Limb (tissue), 2 donors: ENCODE data around the gene HDGFL3.
A peak's percentile ranks its signal among the peaks of the same experiment; 100 is the strongest.

Experiments used
- DNase-seq, 2 donors: peaks; one replicate each; pipeline ENCODE4 v3.0.0-alpha.2; 2016; ENCODE audit errors: extremely low spot score in 2 of 2

The HDGFL3 gene

DNA sequence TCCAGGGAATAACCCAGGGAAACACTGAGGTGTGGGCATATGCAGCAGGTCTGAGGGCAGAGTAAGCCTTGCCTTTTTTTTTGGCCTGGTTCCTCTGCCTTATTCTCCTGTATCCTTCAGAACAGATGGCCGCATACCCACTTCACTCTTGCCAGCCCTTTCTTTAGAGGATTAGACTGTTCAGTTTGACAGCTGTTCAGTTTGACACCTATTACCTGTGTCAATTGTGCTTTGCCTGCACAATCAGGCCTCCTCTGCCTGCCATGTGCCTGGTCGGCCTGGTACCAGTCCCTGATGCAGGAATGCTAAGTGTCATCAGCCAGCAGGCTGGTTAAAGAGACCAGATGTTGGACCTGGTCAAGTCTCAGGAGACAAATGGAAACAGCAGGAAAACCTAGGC lies 77.8 kb downstream of the HDGFL3 start:
- DNase-seq, result no peak

DNA sequence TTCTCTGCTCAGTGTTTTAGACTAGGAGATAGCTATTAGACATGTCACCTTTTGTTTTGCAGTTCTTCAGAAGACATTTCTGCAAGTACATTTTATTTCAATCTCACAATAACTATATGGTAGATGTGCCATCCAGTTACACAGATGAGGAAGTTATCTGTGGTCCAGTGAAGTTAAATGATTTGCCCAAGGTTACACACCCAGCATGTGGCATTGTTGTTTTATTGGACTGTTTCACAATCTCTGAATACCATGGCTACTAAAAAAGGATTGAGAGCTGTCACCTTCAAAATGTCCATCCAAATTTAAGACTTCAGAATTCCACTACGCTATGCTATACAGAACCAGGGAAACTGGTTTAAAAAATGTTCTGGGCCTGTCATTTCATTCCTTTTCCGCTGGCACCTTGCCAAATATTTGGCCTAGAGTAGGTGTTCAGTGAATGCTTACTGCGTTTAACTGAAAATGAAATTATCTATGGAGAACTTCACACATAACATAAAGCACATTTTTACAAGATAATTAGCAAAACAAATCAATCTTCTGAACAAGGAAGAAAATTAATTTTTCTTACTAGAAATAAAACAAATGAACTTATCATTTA lies 80.0 kb downstream of the HDGFL3 start:
- no peak for DNase-seq

DNA sequence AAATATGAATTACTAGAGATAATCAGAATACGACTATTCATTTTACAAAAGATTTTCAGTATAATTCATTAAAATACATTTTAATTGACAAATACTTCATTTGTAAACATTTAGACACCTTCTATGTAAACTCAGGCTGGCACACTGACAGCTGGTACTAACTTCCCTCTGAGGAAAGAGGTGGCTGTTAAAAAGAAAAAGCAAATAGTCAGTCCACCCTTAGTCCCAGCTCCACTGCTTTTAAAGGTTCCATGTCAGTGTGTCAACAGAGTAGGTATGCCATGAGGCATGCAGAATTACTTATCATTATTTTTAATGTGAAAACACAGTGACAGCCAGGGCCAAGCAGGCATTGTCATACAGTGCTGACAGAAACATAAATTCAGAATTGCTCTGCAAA lies 84.1 kb downstream of the HDGFL3 start:
- DNase-seq, result no peak

DNA sequence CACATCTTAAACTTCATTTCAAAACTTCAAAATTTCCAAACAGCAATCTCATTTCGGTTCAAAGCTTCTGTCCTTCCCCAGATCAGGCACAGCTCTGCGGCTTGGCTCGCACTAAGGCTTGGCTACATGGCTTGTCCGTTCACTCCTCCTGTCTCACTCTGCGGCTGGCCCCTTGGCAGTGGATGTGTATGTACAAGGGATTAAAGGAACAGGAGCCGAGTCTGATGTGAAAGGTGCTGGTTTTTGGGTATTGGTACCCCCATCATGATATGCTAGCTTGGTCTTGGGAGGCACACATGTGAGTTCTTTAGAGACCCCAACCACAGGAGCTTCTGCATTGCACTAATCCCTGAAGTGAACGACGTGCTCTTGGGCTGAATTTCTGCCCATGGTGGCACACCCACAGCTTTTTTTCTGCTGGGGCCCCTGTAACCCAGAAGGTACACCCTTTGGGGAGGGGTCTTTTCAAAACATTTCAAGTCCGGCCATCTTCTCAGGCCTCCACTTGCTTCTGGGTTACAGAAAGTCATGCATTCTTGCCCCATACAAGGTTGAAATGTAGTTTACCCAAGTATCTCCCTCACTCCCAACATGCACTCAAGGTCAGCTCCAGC lies 87.5 kb downstream of the HDGFL3 start:
- no peak for DNase-seq

DNA sequence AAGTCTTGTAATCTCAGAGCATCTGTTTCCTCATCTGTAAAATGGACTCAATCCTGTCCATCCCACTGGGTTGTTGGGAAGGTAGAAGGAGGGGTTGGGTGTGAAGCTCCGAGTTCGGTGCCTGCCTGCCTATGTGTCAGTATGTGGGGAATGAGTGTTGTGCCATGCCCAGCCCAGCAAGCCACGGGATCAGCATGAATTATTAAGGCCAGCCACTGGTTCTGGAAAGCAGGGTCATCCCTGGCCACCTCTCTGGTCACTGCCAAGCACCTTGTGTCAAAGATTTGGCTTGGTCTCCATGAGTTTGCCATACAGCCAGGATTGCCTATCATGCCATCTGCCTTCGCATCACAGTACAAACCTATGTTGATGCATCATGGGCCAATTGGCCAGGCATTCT lies 88.7 kb downstream of the HDGFL3 start:
- no peak for DNase-seq

DNA sequence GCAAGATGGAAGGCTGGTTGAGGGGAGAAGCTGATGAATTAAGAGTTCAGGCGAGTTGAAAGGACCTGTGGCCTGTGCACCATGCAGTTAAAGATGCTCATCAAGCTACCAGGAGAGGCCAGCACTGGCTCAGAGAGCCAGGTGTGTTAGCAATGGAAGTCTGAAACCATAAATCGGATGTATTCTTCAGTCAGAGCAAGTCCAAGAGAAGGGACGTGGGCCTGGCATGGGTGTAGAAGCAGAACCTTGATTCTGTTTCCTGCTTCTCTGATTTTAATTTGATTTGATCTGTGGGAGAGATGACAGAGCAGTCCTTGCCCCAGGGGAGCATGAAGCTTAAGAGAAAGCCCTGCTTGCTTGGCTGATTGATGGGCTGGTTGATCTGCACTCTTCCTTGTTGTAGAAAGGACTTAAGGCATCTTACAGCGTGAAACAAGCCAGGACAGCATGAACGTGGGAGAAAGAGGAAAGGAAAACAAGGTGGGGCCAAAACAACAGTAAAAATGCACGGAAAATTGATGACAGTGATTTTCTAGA lies 89.3 kb downstream of the HDGFL3 start:
- no peak for DNase-seq

DNA sequence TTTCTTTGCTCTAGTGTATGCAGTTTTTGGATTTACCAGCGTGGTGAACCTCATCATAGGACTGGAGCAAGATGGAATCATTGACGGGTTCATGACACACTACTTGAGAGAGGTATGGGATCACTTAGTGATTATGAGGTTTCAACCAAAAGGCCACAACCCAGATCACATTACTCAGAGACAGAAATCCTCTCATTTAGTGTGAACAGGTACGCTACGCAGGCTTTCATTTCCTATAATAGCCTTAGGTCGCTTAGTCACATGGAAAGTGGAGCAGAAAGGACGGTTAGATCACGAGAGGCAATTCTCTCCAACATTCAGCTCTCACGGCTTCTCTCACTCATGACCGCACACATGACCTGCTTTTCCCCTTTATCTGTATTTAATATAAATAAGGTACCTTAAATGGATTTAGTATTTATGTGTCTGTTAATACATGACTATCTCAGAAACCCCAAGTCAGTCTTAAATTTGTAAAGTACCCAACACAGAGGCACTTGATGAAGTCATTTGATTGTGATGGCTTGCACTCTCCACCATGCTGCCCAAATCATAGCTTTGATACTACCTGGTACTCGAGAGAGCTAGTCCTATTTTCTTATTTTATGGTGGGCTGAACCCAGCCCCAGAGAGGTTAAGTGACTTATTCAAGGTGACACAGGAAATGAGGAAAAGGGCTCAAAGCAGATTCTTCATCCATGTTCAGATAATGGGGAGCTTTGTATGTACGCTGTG lies 91.6 kb downstream of the HDGFL3 start:
- DNase-seq, result no peak

DNA sequence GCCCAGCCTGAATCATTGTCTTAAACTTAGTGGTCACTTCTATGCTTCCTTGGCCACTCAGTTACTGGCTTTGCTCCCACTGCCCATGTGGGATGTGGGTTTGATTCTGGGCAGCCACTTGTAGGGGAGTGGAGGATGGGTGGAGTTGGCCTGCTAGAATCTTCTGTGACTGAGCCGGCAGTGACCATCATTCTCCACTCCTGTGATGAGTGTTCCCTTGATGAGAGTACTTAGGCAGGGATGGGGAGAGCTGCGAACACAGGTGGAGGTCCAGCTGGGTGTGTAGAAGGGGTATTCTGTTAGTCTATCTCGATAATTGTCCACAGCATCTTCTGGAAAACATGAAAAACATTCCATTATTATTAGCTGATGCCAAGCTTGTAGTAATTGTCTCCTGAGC lies 92.2 kb downstream of the HDGFL3 start:
- DNase-seq, result no peak

DNA sequence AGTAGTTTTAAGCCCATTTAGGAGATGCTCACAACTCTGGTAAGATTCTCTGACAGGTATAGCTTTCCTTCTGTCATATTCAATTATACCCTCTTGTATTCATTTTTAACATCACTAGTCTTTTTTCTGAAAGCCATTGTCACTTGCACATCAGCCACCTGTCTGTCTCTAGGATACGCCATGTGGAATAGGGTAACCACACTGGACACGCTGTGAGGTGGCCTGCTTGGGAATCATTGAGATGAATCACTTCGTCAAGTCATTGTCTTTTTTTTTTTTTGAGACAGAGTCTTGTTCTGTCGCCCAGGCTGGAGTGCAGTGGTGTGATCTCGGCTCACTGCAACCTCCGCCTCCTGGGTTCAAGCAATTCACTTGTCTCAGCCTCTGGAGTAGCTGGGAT lies 92.8 kb downstream of the HDGFL3 start:
- no peak for DNase-seq

DNA sequence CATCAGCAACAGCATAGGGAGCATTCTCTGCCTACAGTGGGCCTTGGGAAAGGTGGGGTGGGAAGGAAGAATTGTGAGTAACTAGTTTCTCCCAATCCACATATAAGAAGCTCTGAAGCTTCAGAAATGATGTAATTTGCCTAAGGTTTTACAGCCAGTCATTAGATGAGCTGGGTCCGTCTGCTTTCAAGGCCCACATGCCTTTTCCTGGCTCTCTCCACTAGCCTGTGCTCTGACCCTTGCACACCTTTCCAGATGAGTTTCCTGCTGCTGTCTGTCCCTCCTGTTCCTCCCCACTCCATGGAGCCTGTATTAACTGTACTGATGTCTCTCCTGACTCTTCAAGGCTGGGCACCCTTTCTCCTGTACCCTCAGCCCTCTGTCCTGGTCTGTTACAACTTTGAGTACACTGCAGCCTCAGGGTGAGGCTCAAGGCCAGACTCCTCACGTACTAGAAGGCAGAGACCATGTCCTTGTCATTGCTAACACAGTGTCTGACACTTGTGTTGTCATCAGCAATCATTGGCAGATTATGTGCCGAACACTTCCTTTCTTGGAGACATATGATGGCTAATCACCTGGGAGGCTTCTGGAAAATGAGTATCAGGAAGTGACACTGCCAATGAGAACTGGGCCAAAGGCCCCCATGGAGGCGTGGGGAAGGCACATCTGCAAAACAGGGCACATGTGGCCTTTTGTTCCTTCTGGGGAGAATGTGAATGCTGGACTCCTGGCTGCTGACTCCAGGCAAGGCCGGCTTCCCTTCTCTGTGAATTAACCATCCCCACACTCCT lies 93.5 kb downstream of the HDGFL3 start:
- no peak for DNase-seq

DNA sequence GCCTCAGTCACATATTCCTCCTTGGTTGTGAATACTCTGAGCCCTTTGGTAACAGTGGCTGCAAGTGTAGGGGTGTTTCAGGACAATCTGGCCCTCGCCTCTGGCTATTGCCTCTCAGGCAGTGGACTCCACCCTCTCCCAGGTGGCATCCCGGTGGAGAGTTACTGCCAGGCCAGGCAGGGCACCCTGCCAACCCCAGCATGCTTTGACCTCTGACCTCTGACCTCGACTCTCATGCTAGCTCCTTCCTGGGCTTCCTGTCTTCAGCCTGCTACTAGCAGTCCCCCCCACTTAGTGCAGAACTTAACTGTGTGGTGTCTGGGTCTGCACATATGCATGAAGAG lies 94.7 kb downstream of the HDGFL3 start:
- no peak for DNase-seq

DNA sequence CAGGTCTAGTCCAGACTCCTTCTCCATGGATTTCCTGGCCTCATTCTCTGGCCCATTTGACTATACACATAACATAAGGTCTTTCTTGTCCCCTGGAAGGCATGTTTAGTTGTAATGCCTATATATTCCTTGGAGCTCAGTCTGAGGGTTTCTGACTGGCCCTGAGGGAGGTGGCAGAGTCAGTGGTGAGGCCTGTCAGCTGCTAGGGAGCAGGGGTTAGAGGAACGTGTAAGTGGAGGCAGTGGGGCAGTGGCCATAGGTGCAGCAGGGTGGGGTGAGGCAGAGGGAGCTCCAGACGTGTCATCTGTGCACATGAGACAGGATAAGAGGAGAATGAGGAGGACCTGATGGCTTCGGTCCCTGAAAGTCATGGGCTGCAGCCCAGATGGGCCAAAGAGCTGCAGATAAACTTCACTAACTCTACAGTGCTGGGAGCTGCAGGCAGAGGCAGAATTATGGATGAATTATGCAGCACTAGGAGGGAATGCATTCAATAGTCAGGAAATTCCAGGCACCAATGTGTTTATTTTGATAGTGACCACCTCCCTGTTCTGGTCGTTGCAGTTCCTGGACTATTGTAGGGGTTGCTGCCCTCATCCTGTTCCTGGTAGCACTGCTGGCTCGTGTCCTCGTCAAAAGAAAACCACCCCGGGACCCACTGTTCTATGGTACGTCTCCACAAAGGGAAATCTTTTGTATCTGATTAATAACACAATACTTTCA lies 95.2 kb downstream of the HDGFL3 start:
- DNase-seq, result no peak

DNA sequence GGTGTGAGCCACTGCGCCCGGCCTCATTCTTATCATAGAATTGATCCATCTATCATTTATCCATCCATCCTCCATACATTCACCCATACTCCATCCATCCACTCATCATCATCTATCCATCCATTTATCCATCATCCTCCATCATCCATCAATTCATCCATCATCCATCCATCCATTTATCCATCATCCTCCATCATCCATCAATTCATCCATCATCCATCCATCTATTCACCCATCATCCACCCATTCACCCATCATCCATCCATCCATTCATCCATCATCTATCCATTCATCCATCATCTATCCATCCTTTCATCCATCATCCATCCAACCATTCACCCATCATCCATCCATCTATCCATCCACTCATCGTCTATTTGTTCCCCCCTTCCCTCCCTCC lies 96.5 kb downstream of the HDGFL3 start:
- DNase-seq, result no peak

DNA sequence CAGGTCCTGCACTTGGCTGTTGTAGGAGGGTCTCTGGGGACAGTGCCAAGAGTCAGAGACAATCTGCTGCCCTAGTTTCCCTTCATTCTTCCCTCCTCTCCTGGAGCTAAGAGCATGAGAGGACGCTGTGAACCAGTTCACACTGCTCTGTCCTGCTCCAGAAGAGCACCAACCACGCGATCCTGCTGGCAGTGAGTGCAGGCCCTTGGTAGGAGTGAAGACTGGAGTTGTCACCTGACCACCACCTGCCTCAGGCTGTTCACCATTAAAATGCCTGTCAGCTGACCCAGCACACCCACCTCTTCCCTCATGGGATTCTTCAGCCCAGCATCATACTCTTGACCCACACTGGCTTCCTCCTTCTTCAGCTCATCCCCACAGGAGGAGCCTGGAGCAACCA lies 97.2 kb downstream of the HDGFL3 start:
- no peak for DNase-seq

DNA sequence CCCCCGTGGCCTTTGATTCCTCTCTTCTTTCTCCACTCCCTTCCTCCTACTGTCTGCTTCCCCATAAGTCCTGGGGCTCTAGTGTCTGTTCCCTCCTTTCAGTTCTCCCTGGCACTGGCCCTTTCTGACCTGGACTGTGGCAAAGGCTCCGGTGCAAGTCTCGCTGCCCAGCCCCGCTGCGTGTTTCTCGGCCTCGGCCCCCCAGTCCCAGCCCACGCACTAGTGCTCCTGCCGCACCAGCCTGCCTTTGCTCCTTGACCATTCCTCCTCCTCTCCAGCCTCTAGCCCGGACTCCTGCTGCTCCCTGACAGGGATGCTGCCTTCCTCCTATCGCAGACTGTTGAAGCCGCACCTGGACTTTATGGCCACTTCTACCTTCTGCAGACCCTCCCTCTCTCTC lies 98.1 kb downstream of the HDGFL3 start:
- no peak for DNase-seq

DNA sequence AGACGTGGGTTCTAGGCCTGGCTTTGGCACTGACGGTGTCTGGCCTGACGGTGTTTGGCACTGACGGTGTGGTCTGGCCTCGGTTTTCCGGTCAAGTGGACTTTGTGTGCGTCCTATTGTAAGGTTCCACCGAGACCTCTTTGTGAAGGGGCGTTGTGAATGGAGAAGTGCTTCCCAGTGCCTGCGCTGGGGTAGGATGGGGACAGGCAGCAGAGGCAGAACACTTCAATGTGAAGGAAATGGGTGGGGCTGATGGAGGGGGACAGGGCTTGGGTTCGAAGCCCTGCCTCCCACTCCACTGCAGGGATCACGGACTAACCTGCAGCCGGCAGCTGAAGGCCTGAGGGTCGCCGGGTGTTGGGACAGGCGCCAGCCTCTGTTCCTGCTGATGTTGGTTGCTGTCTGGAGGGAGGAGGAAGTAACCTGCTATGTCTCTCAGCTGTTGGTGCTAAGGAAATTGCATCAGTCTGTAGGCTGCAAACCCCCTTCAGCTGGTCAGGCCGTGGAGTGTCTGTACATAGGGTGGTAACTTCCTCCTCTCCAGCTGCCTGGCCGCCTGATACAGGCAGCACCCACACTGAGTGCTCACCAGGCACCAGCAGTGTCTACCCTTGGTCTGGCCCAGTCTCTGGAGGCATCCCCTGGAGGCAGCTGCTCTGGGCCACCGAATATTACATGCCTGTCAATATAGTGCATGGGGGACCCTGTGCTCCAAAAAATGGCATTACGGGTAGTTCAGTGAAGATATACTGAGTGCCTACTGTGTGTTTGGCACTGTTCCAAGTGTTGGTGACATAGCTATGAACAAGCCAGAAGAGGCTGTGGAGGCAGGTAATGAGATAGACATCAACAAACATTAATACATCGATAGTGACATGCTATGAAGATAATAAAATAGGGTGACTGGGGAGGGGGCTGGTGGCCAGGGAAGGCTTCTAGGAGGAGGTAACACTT lies 99.1 kb downstream of the HDGFL3 start:
- DNase-seq, result peak in 1 of 2 donors; percentile 38

DNA sequence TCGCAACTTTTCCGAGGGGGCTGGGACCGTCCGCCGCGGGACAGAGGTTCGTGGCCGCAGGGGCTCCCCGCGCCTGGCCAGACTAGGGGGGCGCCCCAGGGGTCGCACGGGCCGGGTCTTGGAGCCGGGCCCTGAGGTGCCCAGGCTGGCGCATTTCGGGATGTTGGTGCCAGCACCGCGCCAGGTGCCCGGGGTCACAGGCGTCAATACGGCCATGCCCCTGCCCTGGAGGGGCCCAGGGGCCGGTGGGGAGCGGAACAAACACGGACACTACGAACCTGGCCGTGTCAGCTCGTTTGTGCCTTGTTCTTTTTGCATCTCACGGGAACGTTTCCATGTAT lies 99.8 kb downstream of the HDGFL3 start:
- no peak for DNase-seq

DNA sequence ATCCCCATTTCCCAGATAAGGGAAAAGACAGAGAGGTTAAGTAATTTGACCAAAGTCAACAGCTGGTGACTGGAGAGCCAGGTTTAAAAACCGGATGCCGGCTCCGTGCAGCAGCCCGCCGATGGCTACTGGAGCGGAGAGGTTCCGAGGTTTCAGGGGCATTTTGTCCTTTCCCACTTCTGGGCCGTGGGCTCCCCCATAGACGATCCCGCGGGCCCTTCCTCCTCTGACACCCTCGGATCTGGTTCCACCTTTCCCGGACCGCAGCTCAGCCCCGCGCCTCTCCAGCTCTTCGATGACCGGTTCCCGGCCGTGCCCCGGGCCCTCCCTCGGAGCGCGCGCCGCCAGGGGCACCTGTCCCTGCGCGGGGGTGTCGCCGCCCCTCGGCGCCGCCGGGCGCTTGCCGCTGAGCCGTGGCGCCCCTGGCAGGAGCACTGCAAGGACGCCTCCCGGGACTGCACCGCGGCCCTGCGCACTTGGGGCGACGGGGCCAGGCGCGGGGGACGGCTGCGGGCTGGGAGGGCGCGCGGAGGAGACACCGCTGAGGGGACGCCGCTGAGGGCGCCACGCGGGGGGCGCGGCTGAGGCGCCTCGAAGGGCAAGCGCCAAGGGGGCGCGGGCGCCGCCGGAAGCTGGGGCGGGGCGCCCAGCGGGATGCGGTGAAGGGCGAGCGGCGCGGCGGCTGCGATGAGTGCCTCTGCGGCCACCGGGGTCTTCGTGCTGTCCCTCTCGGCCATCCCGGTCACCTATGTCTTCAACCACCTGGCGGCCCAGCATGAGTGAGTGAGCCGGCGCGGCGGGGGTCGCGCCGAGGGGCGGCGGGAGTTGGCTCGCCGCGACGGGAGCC lies 100.4 kb downstream of the HDGFL3 start, which contains the start of gene TM6SF1:
Gene TM6SF1 (plus strand): TSS at position 652 of the 847 bp plus-strand sequence. CDS start 36 bp downstream, at position 688.
- DNase-seq, result peak in 1 of 2 donors; percentile 47

DNA sequence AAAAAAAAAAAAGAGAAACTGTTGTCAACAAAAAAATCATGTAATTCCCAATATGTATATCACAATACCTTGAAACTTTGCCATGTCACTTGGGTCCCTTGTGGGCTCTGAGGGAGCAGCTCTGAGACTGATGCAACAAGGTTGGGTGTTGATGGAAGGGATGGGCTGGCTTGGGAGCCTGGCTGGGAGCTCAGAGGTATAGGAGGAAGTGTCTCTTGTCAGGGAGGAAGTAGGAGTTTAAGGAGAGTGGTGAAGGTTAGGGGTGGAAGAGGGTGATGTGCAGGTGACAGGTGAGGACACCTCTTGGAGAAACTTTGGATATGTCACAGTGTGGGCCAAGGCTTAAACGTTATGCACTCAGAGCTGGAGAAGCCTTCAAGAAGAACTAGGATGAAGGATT lies 102.2 kb downstream of the HDGFL3 start:
- DNase-seq, result no peak
